Right renal pelvis (tissue), 4 donors: ENCODE data around the gene SLC35G3. TPM values are rescaled to one million over a fixed set of nuclear protein-coding genes. Genes with fewer than 3 reads are reported as not detected.
"Not testable (repeated sequence)": the region's sequence is repeated elsewhere in the genome, so short reads cannot be mapped to it uniquely, and the experiment has no call there.

ENCODE experiments used
- DNase-seq, 4 donors: peaks; one replicate each; pipeline ENCODE4 v3.0.0-alpha.2; 2013; ENCODE audit warnings: low read depth in 4 of 4, low spot score in 3 of 4, missing footprints in 1 of 4
- polyA plus RNA-seq, 4 donors: library from polyadenylated mRNA; unstranded; fragments of 120-200 nt; gene quantifications; one replicate each; pipeline ENCODE4 v1.2.1, GENCODE V29; 2013; ENCODE audit not compliant: insufficient read length in 4 of 4

Gene SLC35G3
- polyA plus RNA-seq, 4 donors, result 0.09 TPM; not detected in 3

GRCh38 chr17:35167666-35168065 is 26.5 kb downstream of the SLC35G3 start:
- no peak for DNase-seq

- no peak for DNase-seq
Measured at GRCh38 chr17:35167046-35167445, 27.1 kb downstream of the SLC35G3 start.

- DNase-seq, result no peak
Measured at GRCh38 chr17:35166526-35166925, 27.7 kb downstream of the SLC35G3 start.

- DNase-seq, result no peak
Measured at GRCh38 chr17:35164716-35165115, 29.5 kb downstream of the SLC35G3 start.

- no peak for DNase-seq
Measured at GRCh38 chr17:35163886-35164285, 30.3 kb downstream of the SLC35G3 start.

GRCh38 chr17:35162755-35163154 is 31.4 kb downstream of the SLC35G3 start:
- no peak for DNase-seq

- DNase-seq, result no peak
Measured at GRCh38 chr17:35161281-35161761, 32.9 kb downstream of the SLC35G3 start.

- DNase-seq, result no peak
Measured at GRCh38 chr17:35160354-35161201, 33.6 kb downstream of the SLC35G3 start.

GRCh38 chr17:35159940-35160339 is 34.3 kb downstream of the SLC35G3 start:
- DNase-seq, result no peak

- no peak for DNase-seq
Measured at GRCh38 chr17:35155246-35155645, 38.9 kb downstream of the SLC35G3 start.

- DNase-seq, result no peak
Measured at GRCh38 chr17:35154196-35155165, 39.7 kb downstream of the SLC35G3 start.

GRCh38 chr17:35152421-35153140 is 41.6 kb downstream of the SLC35G3 start:
- DNase-seq, result no peak

GRCh38 chr17:35151080-35151479 is 43.1 kb downstream of the SLC35G3 start:
- DNase-seq, result not testable (repeated sequence)

- no peak for DNase-seq
Measured at GRCh38 chr17:35149941-35150340, 44.3 kb downstream of the SLC35G3 start.

- DNase-seq, result no peak
Measured at GRCh38 chr17:35148144-35148543, 46.0 kb downstream of the SLC35G3 start.

- DNase-seq, result no peak
Measured at GRCh38 chr17:35147375-35147905, 46.8 kb downstream of the SLC35G3 start, which contains the start of gene UNC45B. Gene UNC45B (plus strand): TSS chr17:35147817. CDS start chr17:35148264, 447 bp downstream.

GRCh38 chr17:35146214-35146833 is 47.9 kb downstream of the SLC35G3 start:
- no peak for DNase-seq

- DNase-seq, result no peak
Measured at GRCh38 chr17:35144840-35145239, 49.4 kb downstream of the SLC35G3 start.
